Thyroid gland (tissue), 4 donors: ENCODE results near the gene PIP5K1A.

Experiments used
- CTCF ChIP-seq, 6 experiments: fragments of 200-600 bp in 3 of 6; fragments of 450-650 bp in 3 of 6; sonication (generic) in 3 of 6; IDR thresholded peaks; one replicate each; pipeline ENCODE4 v1.5.1; 2016 to 2019; ENCODE audit warnings: antibody characterized with exemption in 6 of 6, mild to moderate bottlenecking in 2 of 6, inconsistent platforms in 1 of 6, moderate library complexity in 1 of 6
- POLR2A ChIP-seq, 2 donors: fragments of 450-650 bp; IDR thresholded peaks; one replicate each; pipeline ENCODE4 v1.6.1; 2017; ENCODE audit warnings: antibody characterized with exemption in 2 of 2, mild to moderate bottlenecking in 2 of 2, moderate library complexity in 1 of 2

DNA sequence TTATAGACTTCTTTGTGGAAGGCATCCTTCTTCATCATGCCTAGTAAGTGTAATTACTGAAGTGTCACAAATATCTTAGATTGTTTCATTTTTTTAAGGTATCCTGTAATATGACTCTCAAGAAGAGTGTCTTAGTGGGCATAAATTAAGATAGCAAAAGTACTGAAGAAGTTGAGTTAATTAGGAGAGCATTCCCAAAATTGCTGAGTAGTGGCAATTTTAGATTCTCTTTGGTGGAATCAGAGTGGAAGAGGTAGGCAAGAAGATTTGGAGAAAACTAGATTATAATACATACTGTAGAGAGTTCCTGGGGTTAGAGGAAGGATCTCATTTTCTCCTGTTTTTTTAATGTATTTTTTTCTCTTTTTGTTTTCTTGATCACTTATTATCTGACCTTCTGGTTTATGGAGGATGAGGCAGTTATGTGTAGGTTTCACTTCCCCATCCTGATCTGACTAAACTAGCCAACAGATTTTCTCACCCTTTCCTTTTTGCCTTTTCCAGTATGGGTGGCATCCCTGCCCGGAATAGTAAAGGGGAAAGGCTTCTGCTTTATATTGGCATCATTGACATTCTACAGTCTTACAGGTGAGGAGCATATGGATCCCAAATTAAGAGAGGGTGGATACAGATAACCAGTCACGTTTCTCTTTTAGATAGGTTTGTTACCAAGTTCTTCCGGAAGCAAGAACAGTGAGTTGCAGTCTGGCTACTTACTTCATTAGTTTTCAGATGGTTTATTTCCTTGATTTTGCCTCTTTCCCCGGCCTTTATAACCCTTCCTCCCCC is 39.5 kb downstream of the PIP5K1A start:
- no peak for TF ChIP-seq CTCF (IDR thresholded peaks at IDR 0.05)
- no peak for TF ChIP-seq POLR2A (IDR thresholded peaks at IDR 0.05)
